Kidney (tissue), 14 donors: Measurements from ENCODE around the gene NOS1. TPM values are rescaled to one million over a fixed set of nuclear protein-coding genes. Genes with fewer than 3 reads are reported as not detected.

Source experiments
- DNase-seq, 5 donors: peaks; one replicate each; pipeline ENCODE4 v3.0.0-alpha.2; 2013 to 2020
- FAIRE-seq: peaks from 2 replicates; lab custom pipeline; 2012; peaks lifted over from hg19 to GRCh38; lab: Jason Lieb, UNC
- H3K27ac ChIP-seq, 2 donors: one replicate each; pipeline ENCODE4 v1.7.0; 2013; ENCODE audit warnings: low read depth in 2 of 2, low read length in 2 of 2, inconsistent platforms in 1 of 2
- H3K27me3 ChIP-seq: one replicate; pipeline ENCODE4 v1.7.1; 2013; ENCODE audit warnings: low read length, inconsistent platforms; ENCODE audit not compliant: control insufficient read depth, insufficient read depth
- H3K36me3 ChIP-seq, 3 donors: one replicate each; pipeline versions ENCODE4 v1.7.0 to v1.7.1; 2013; ENCODE audit warnings: low read length in 3 of 3, control low read depth in 1 of 3, inconsistent platforms in 1 of 3; ENCODE audit not compliant: insufficient read depth in 3 of 3, control insufficient read depth in 2 of 3
- H3K4me1 ChIP-seq, 3 donors: one replicate each; pipeline versions ENCODE4 v1.7.0 to v1.7.1; 2013; ENCODE audit warnings: low read length in 3 of 3, inconsistent platforms in 1 of 3, low read depth in 1 of 3; ENCODE audit not compliant: control insufficient read depth in 2 of 3, insufficient read depth in 2 of 3
- H3K4me3 ChIP-seq, 3 donors: one replicate each; pipeline versions ENCODE4 v1.7.0 to v1.8.1; 2013; ENCODE audit warnings: low read length in 3 of 3, control low read depth in 1 of 3, inconsistent platforms in 1 of 3
- H3K9ac ChIP-seq, 3 donors: one replicate each; pipeline versions ENCODE4 v1.7.0 to v1.7.1; 2013; ENCODE audit warnings: low read length in 3 of 3, control low read depth in 1 of 3, inconsistent platforms in 1 of 3
- H3K9me3 ChIP-seq, 3 donors: one replicate each; pipeline versions ENCODE4 v1.7.0 to v1.7.1; 2013; ENCODE audit warnings: low read length in 3 of 3, control low read depth in 1 of 3, inconsistent platforms in 1 of 3; ENCODE audit not compliant: control insufficient read depth in 2 of 3, insufficient read depth in 1 of 3
- intact Hi-C: fragments of 100-400 bp; cut with DNase I; formaldehyde crosslinking; loops from one replicate; pipeline ENCODE4 v1.11.1; 2022
- polyA plus RNA-seq: library from polyadenylated mRNA; stranded (reverse); fragments of 350-450 nt; fragmentation: Illumina TruSeq; extraction: RNeasy Lipid Tissue Mini Kit (QIAGEN cat#74804); gene quantifications from one replicate; pipeline ENCODE4 v1.2.3, GENCODE V29; 2014; ENCODE audit warnings: low read depth, low replicate concordance; ENCODE audit not compliant: insufficient read depth
- total RNA-seq: library from RNA; stranded (reverse); fragmentation: NEBNext Ultra II Directional; extraction: Animal tissue kit (Norgen Biotek cat#: 25700); gene quantifications from one replicate; pipeline ENCODE4 v1.2.1, GENCODE V29; 2021
- TF ChIP-seq, protein P1 (sequence below): IDR thresholded peaks from 3 replicates; pipeline ENCODE4 v1.5.1; 2012; ENCODE audit warnings: mild to moderate bottlenecking, moderate library complexity, borderline replicate concordance; ENCODE audit not compliant: insufficient read depth; ENCODE audit errors: extremely low read depth
- donor health status: control.
- donor health status: control.
- donor health status: control.
- donor health status: control.
- donor health status: control.
- donor health status: DM: yes; HTN: yes; CAD: no.
- donor health status: Normal renal cell carcinoma (clear cell type).

Gene NOS1
- total and polyA plus RNA-seq, 2 donors from 2014 or later: 1.3 to 6.5 TPM

DNA sequence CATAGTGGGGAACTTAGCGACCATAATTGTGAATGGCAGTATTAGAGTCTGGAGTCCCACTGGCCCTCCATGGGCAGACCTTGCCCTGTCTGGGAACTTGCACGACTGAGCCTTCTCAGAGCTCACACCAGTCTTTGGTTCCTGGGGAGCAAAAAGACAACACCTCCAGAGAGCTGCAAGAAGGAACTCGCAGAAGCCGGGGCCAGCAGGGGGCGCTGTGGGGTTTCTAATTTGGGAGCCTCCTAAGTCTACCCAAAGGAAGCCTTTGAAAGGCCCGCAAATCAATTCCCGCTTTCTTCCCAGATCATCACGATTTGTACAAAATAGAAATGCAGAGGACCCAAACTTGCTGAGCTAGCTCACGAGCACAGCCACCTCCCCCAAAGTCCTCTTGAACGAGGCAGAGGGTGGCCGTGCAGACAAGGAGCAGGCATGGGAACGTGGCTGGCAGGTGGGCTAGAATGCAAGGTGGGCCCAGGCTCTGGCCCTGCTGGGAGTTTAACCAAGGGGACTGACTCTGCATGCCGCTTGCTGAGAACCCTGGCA, 124.9 kb downstream of the NOS1 start:
- Histone ChIP-seq H3K9ac (no peak overlapping the region), H3K27ac (no peak overlapping the region), H3K9me3 (no peaks in the 10 kb centered on the region), H3K4me3 (no peak overlapping the region), H3K36me3 (no peaks in the 10 kb centered on the region), H3K27me3 (no peaks in the 10 kb centered on the region), H3K4me1 (no peaks in the 10 kb centered on the region)
- intact Hi-C loops: no loop called here
- DNase-seq (peak; percentile 85 to 90 (median 88)), FAIRE-seq (no peak)
- TF ChIP-seq, protein P1, sequence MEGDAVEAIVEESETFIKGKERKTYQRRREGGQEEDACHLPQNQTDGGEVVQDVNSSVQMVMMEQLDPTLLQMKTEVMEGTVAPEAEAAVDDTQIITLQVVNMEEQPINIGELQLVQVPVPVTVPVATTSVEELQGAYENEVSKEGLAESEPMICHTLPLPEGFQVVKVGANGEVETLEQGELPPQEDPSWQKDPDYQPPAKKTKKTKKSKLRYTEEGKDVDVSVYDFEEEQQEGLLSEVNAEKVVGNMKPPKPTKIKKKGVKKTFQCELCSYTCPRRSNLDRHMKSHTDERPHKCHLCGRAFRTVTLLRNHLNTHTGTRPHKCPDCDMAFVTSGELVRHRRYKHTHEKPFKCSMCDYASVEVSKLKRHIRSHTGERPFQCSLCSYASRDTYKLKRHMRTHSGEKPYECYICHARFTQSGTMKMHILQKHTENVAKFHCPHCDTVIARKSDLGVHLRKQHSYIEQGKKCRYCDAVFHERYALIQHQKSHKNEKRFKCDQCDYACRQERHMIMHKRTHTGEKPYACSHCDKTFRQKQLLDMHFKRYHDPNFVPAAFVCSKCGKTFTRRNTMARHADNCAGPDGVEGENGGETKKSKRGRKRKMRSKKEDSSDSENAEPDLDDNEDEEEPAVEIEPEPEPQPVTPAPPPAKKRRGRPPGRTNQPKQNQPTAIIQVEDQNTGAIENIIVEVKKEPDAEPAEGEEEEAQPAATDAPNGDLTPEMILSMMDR: peak; percentile 54

DNA sequence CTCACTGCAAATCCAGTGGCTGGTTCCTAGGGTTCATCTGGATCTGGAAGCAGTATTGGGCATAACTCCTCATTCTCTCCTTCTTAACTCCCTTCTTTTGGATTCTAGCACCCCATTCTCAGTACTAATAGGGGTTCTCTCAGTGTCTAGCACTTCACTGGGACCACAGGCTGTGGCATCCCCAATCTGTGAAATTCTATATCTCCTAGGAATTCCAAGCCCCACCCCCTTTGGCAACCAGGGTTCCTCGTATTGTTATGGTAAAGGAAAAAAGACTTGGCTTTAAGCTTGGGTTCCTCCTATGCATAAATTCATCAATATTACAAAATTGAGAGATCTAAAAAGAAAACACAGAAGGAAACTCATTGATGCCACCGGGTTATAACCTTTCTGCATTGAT, 126.2 kb downstream of the NOS1 start:
- FAIRE-seq: no peak
- Histone ChIP-seq H3K9ac (no peak overlapping the region), H3K4me3 (no peak overlapping the region), H3K27ac (no peak overlapping the region), H3K27me3 (no peaks in the 10 kb centered on the region), H3K36me3 (no peaks in the 10 kb centered on the region), H3K9me3 (no peaks in the 10 kb centered on the region), H3K4me1 (no peaks in the 10 kb centered on the region)
- TF ChIP-seq, protein P1: no peak
- intact Hi-C loops: no loop called here
- no peak for DNase-seq

DNA sequence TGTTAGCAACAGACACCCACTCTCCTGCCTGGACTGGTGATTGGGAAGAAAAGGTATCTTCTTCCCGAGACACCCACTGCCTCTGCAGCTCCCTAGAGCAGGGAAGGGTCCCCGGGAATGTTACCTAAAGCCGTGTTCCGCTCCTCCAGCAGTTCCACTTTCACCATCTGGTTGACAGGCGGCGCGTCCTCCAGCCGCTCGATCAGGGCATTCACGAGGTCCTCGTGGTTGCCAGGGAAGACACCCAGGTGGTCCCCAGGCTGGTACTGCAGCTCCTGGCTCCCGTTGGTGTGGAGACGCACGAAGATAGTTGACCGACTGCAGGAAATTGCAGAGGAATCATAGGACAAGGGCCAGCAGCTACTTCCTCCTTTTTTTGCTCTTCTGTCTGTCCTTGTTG, 127.0 kb downstream of the NOS1 start:
- Histone ChIP-seq H3K4me3 (no peak overlapping the region), H3K36me3 (no peaks in the 10 kb centered on the region), H3K27ac (no peak overlapping the region), H3K9ac (no peak overlapping the region), H3K9me3 (no peaks in the 10 kb centered on the region), H3K4me1 (no peaks in the 10 kb centered on the region), H3K27me3 (no peaks in the 10 kb centered on the region)
- DNase-seq (no peak), FAIRE-seq (no peak)
- intact Hi-C loops: no loop called here
- TF ChIP-seq, protein P1: no peak

DNA sequence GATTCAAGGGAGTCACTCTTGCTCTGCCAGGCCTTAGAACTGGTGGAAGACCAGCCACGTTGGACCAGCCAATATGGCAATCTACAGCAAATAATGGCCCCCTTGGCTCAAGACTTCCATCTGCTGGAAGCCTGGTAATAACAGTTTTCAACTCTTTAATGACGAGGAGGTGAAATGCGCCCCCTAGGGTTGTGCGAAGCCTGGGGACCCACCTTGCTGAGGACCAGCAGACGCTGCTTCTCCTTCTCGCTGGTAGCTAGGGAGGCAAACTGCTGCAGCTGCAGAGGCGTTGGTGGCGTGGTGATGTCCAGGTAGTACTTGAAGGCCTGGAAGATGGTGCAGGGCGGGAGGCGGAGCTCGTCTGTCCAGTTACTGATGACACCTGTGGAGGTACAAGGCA, 129.7 kb downstream of the NOS1 start:
- Histone ChIP-seq H3K36me3 (no peaks in the 10 kb centered on the region), H3K27ac (no peak overlapping the region), H3K27me3 (no peaks in the 10 kb centered on the region), H3K4me3 (no peak overlapping the region), H3K9ac (no peak overlapping the region), H3K9me3 (no peaks in the 10 kb centered on the region), H3K4me1 (no peaks in the 10 kb centered on the region)
- TF ChIP-seq, protein P1: no peak
- FAIRE-seq (no peak), DNase-seq (no peak)
- intact Hi-C loops: no loop called here
